ENCODE results near the gene SYNPR. TPM values are rescaled to one million over a fixed set of nuclear protein-coding genes. Genes with fewer than 3 reads are reported as not detected.

Gene SYNPR
- total RNA-seq, result not detected in 2 replicates

GRCh38 chr3:63278171-63279004 lies at the start of gene SYNPR:
TSS of gene SYNPR (plus strand) at chr3:63278308.

GRCh38 chr3:63652066-63652725 lies 374.1 kb downstream of the SYNPR start, which contains the start of gene SNTN:
TSS of gene SNTN (plus strand) at chr3:63652675. CDS start at chr3:63652688, 13 bp downstream.

Data from mammary microvascular endothelial cell (primary cell).